ENCODE results near the gene SLC22A23. TPM values are rescaled to one million over a fixed set of nuclear protein-coding genes. Genes with fewer than 3 reads are reported as not detected.

SLC22A23 gene
- total and polyA plus RNA-seq, 2 of the 4 experiments (the other 2 are of a cell fraction) = 0.72 to 1.6 TPM

DNA sequence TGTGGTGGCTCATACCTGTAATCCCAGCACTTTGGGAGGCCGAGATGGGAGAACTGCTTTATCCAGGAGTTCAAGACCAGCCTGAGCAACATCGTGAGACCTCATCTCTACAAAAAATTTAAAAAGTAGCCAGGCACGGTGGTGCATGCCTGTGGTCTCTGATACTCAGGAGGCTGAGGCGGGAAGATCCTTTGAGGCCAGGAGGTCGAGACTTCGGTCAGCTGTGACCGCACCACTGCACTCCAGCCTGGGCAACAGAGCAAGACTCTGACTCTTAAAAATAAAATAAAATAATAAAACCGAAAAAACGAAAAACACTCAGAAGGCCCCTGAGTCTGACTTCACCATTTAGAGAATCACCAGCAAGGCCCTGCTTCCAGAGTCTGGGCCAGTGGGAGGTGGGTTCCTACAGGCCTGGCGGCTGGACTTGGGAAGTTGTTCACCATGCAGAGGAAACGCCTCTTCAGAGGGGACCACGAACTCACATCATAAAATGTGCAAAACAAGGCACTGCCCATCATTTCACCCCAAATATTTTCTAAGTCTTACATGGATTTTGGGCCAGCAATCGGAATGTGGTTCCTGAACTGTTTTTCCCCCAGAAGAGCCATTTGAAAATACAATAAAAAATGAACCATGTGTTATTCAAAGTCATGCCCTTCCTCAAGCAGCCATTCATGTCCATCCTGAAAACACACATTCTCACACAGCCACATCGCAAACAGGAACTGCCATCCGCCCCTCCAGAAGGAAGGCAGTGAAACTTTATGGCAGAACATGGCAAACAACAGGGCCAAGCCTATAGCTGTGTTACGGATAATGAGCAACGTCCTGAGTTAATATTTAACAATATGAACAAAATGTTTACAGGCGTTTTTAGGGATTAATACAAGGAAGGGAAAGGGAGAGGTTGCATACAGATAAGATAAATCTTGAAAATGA, 57.8 kb downstream of the SLC22A23 start:
- H3K14ac ChIP-seq (replicated peaks; ENCODE audit: low read depth, low read length) = no peak overlapping the region
- no peak overlapping the region for H3K56ac ChIP-seq (ENCODE audit: extremely low read depth, insufficient read depth, low read length)
- H2BK120ac ChIP-seq (ENCODE audit: low read depth, low read length) = no peak overlapping the region
- H4K20me1 ChIP-seq (ENCODE audit: insufficient read depth, low read length) = no peaks in the 10 kb centered on the region
- no peak overlapping the region for H3K4me2 ChIP-seq (ENCODE audit: low read depth, low read length)
- H2AK9ac ChIP-seq (replicated peaks; ENCODE audit: low read depth, low read length, poor library complexity) = no peak overlapping the region
- H3K79me1 ChIP-seq (ENCODE audit: low read depth in 1 of 2, low read length in 2 of 2) = no peaks in the 10 kb centered on the region
- no peak overlapping the region for H2AK5ac ChIP-seq (ENCODE audit: low read depth, low read length)
- H4K8ac ChIP-seq (ENCODE audit: low read depth in 2 of 2, low read length in 2 of 2) = no peak overlapping the region
- ChIA-PET CTCF (no interaction called here), POLR2A (ENCODE audit: unreplicated experiment) (no interaction called here)
- ATAC-seq (ENCODE audit: low read depth) (no peak), DNase-seq (no peak)
- H3K27ac ChIP-seq (ENCODE audit: insufficient read depth, low read length) = no peak overlapping the region
- H3K27me3 ChIP-seq (ENCODE audit: control insufficient read depth, insufficient read depth, low read length) = peaks cover 26% of the 10 kb centered on the region
- dilution Hi-C loops (cut with HindIII; ENCODE audit: low sequenced_read_pairs, unreplicated experiment) (no loop called here), intact Hi-C loops (cut with micrococcal nuclease) (no loop called here), in situ Hi-C loops (cut with MboI; ENCODE audit: low sequenced_read_pairs) (no loop called here)
- H2BK5ac ChIP-seq (ENCODE audit: low read depth, low read length, poor library complexity, severe bottlenecking) = no peak overlapping the region
- H2BK15ac ChIP-seq (ENCODE audit: low read depth, low read length) = no peak overlapping the region
- 78% methylated on average over 4 of the region's 18 CpGs; no CpG with 5 or more reads in 1 of the 2 experiments for WGBS, 2 experiments (ENCODE audit: extremely low coverage in 2 of 2, insufficient read length in 1 of 2)
- H3K4me1 ChIP-seq (ENCODE audit: control insufficient read depth, insufficient read depth, low read length) = no peaks in the 10 kb centered on the region
- H4K5ac ChIP-seq (ENCODE audit: low read depth, low read length) = no peak overlapping the region
- no peak overlapping the region for H3K23ac ChIP-seq (ENCODE audit: low read depth, low read length)
- TF ChIP-seq MAFK (IDR thresholded peaks at IDR 0.05; ENCODE audit: low read depth, low read length) (no peak), RFX5 (IDR thresholded peaks at IDR 0.05; ENCODE audit: low read depth, low read length) (no peak), POLR2A (IDR thresholded peaks at IDR 0.05; ENCODE audit: low read depth, low read length) (no peak), MXI1 (IDR thresholded peaks at IDR 0.05; ENCODE audit: borderline replicate concordance, low read depth, low read length) (no peak), BHLHE40 (IDR thresholded peaks at IDR 0.05; ENCODE audit: low read depth, low read length) (no peak), RAD21 (IDR thresholded peaks at IDR 0.05; ENCODE audit: low read length) (no peak), NFE2L2 (IDR thresholded peaks at IDR 0.05; ENCODE audit: low read depth, low read length) (no peak), CHD1 (IDR thresholded peaks at IDR 0.05; ENCODE audit: low read depth, low read length) (no peak), CEBPB (IDR thresholded peaks at IDR 0.05; ENCODE audit: low read depth, low read length) (no peak)
- TF ChIP-seq, protein P1, sequence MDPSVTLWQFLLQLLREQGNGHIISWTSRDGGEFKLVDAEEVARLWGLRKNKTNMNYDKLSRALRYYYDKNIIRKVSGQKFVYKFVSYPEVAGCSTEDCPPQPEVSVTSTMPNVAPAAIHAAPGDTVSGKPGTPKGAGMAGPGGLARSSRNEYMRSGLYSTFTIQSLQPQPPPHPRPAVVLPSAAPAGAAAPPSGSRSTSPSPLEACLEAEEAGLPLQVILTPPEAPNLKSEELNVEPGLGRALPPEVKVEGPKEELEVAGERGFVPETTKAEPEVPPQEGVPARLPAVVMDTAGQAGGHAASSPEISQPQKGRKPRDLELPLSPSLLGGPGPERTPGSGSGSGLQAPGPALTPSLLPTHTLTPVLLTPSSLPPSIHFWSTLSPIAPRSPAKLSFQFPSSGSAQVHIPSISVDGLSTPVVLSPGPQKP (IDR thresholded peaks at IDR 0.05; ENCODE audit: borderline replicate concordance, low read depth, low read length) = no peak
- no peaks in the 10 kb centered on the region for H3K36me3 ChIP-seq (ENCODE audit: control insufficient read depth, insufficient read depth, low read length)
- no peaks in the 10 kb centered on the region for H3K9me3 ChIP-seq (ENCODE audit: control insufficient read depth, insufficient read depth, low read length)
- H3K9ac ChIP-seq (ENCODE audit: low read depth, low read length) = no peak overlapping the region
- no peak overlapping the region for H3K18ac ChIP-seq (ENCODE audit: low read depth, low read length)
- no peak overlapping the region for H3K4ac ChIP-seq (ENCODE audit: low read depth, low read length)
- H4K91ac ChIP-seq (ENCODE audit: insufficient read depth, low read depth, low read length) = no peak overlapping the region
- H2BK20ac ChIP-seq (ENCODE audit: low read depth, low read length) = no peak overlapping the region
- no peaks in the 10 kb centered on the region for H3K9me1 ChIP-seq (ENCODE audit: insufficient read depth, low read length)
- H3K4me3 ChIP-seq (ENCODE audit: insufficient read depth, low read depth, low read length) = no peak overlapping the region
- no peak overlapping the region for H2AFZ ChIP-seq (replicated peaks; ENCODE audit: low read length, poor library complexity)
- BruUV-seq (replicated peaks) = no TSS peak
